ENCODE results near the gene ACAT1.
"Not testable (repeated sequence)": the region's sequence is repeated elsewhere in the genome, so short reads cannot be mapped to it uniquely, and the experiment has no call there.

GRCh38 chr11:108132993-108133538, 11.7 kb downstream of the ACAT1 start:
- not testable (repeated sequence) for TF ChIP-seq EZH2phosphoT487 (IDR thresholded peaks at IDR 0.05; ENCODE audit: borderline replicate concordance, low read length); CTCF (conservative IDR thresholded peaks at IDR 0.05; ENCODE audit: low read depth, low read length); EZH2 (IDR thresholded peaks at IDR 0.05; ENCODE audit: low read length, unreplicated experiment)
